ENCODE results near the gene FBXO17. TPM values are rescaled to one million over a fixed set of nuclear protein-coding genes. Genes with fewer than 3 reads are reported as not detected.
"Not testable (repeated sequence)": the region's sequence is repeated elsewhere in the genome, so short reads cannot be mapped to it uniquely, and the experiment has no call there.

FBXO17 gene
- total RNA-seq, 1 donor from 2014 or later: 77.3 TPM

DNA sequence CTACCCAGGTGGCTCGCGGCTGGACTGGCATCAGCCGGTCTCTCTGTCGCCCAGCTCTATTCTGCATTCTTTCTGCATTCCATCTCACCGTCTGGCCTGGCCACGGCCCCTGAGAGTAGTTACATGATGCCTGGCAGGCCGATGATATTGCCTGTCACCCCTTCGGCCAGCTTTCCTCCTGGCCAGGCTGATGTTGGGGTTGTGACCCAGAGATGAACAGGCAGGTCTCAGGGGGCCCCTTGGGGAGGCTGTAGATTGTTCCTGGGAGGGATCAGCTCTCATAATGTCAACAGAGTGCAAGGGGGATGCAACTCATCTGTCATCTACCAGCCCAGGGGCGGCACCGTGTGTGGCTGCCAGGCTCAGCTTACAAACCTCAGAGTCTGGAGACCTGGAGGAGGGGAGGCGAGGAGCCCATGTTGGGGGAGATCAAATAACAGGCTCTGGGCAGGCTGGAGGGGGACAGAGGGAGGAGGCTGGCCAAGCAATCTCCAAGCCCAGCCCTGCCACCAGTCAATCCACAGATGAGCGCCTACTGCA is 13.6 kb upstream of the FBXO17 start:
- Mint-ChIP-seq H3K36me3 (no peaks in the 10 kb centered on the region), H3K9me3 (peaks cover 6% of the 10 kb centered on the region), H3K27me3 (ENCODE audit: low read depth) (no peaks in the 10 kb centered on the region), H3K27ac (peak overlapping the region; percentile 94), H3K4me3 (peak overlapping the region; percentile 3), H3K4me1 (peaks cover 17% of the 10 kb centered on the region)
- peak in 1 of 2 experiments; percentile 46 for DNase-seq (ENCODE audit: low spot score in 2 of 2, unreplicated experiment in 2 of 2)
- TF ChIP-seq, protein P1, sequence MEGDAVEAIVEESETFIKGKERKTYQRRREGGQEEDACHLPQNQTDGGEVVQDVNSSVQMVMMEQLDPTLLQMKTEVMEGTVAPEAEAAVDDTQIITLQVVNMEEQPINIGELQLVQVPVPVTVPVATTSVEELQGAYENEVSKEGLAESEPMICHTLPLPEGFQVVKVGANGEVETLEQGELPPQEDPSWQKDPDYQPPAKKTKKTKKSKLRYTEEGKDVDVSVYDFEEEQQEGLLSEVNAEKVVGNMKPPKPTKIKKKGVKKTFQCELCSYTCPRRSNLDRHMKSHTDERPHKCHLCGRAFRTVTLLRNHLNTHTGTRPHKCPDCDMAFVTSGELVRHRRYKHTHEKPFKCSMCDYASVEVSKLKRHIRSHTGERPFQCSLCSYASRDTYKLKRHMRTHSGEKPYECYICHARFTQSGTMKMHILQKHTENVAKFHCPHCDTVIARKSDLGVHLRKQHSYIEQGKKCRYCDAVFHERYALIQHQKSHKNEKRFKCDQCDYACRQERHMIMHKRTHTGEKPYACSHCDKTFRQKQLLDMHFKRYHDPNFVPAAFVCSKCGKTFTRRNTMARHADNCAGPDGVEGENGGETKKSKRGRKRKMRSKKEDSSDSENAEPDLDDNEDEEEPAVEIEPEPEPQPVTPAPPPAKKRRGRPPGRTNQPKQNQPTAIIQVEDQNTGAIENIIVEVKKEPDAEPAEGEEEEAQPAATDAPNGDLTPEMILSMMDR (IDR thresholded peaks at IDR 0.05; ENCODE audit: unreplicated experiment): no peak

DNA sequence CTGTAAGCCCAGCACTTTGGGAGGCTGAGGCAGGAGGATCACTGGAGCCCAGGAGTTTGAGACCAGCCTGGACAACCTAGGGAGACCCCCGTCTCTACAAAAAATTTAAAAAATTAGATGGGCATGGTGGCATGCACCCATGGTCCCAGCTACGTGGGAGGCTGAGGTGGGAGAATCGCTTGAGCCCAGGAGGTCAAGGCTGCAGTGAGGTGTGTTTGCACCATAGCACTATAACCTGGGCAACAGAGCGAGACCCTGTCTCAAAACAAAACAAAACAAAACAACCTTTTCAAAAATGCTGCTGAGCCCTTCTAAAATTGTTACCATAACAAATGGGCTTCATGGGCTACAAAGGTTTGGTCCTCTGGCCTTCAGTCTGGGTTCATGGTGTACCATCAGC is 13.1 kb upstream of the FBXO17 start:
- H3K27ac Mint-ChIP-seq: peak overlapping the region; percentile 94
- not testable (repeated sequence) for DNase-seq (ENCODE audit: low spot score in 2 of 2, unreplicated experiment in 2 of 2); H3K9me3 Mint-ChIP-seq; H3K36me3 Mint-ChIP-seq; H3K4me3 Mint-ChIP-seq; H3K27me3 Mint-ChIP-seq (ENCODE audit: low read depth)
- peaks cover 17% of the 10 kb centered on the region for H3K4me1 Mint-ChIP-seq

DNA sequence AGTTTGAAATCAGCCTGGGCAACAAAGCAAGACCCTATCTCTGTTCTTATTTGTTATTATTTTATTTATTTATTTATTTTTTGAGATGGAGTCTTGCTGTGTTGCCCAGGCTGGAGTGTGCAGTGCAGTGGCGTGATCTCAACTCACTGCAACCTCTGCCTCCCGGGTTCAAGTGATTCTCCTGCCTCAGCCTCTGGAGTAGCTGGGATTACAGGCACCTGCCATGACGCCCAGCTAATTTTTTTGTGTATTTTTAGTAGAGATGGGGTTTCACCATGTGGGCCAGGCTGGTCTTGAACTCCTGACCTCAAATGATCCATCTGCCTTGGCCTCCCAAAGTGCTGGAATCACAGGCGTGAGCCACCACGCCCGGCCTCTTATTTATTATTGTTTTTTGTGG is 12.2 kb upstream of the FBXO17 start:
- H3K27me3 Mint-ChIP-seq (ENCODE audit: low read depth); H3K36me3 Mint-ChIP-seq; H3K4me3 Mint-ChIP-seq; H3K9me3 Mint-ChIP-seq; DNase-seq (ENCODE audit: low spot score in 2 of 2, unreplicated experiment in 2 of 2); H3K27ac Mint-ChIP-seq: not testable (repeated sequence)
- peaks cover 17% of the 10 kb centered on the region for H3K4me1 Mint-ChIP-seq

DNA sequence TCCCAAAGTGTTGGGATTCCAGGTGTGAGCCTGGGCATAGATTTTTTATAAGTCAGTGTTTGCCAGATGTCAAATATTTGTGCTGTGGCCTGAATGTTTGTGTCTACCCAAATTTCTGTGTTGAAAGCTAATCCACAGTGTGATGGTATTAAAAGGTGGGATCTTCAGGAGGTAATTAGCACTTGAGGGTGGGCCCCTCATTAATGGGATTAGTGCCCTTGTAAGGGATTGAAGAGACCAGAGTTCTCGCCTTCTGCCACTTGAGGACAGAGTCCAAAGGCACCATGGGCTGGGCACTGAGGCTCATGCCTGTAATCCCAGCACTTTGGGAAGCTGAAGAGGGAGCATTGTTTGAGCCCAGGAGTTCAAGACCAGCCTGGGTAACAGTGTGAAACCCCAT is 9.7 kb upstream of the FBXO17 start:
- no peak for DNase-seq (ENCODE audit: low spot score in 2 of 2, unreplicated experiment in 2 of 2)
- peaks cover 5% of the 10 kb centered on the region for H3K9me3 Mint-ChIP-seq
- peaks cover 3% of the 10 kb centered on the region for H3K36me3 Mint-ChIP-seq
- no peak overlapping the region for H3K4me3 Mint-ChIP-seq
- TF ChIP-seq, protein P1 (IDR thresholded peaks at IDR 0.05; ENCODE audit: unreplicated experiment): no peak
- no peak overlapping the region for H3K27ac Mint-ChIP-seq
- no peaks in the 10 kb centered on the region for H3K27me3 Mint-ChIP-seq (ENCODE audit: low read depth)
- peaks cover 12% of the 10 kb centered on the region for H3K4me1 Mint-ChIP-seq

DNA sequence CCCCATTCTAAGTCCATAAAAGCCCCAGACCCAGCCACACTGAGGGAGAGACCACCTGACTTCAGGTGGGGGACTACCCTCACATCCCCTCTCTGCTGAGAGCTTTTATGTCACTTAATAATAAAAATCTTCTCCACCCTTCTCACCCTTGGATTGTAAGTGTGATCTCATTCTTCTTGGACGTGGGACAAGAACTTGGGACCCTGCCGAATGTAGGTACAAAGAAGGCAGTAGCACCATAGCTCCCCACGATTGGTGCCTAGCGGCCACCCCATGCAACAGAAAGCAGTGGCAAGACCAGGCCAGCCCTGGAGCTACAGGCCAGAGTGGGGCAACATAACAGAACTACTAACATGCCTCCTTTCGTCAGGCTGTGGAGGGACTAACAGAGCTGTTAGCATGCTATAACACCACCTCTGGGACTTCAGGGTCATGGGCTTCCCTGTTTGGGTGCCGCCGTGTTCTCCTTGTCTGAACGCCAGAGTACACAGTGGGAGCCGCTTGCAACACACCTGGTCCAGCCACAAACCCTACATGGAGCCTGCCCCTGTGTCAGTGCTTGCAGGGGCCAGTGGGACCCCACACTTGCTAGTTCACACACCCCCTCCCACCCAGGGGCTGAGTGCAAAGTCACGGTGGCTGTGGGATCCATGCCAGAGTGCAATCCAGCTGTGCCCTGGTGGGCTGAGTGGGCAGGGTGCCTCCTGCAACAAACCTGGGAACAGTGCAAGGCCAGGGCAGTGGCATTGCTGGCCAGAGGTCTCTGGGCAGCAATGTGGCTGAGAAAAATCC is 5.2 kb upstream of the FBXO17 start:
- no peak overlapping the region for H3K4me3 Mint-ChIP-seq
- no peaks in the 10 kb centered on the region for H3K27me3 Mint-ChIP-seq (ENCODE audit: low read depth)
- H3K9me3 Mint-ChIP-seq: peaks cover 5% of the 10 kb centered on the region
- no peak overlapping the region for H3K27ac Mint-ChIP-seq
- peaks cover 18% of the 10 kb centered on the region for H3K4me1 Mint-ChIP-seq
- H3K36me3 Mint-ChIP-seq: peaks cover 3% of the 10 kb centered on the region
- no peak for DNase-seq (ENCODE audit: low spot score in 2 of 2, unreplicated experiment in 2 of 2)
- TF ChIP-seq, protein P1 (IDR thresholded peaks at IDR 0.05; ENCODE audit: unreplicated experiment): no peak

DNA sequence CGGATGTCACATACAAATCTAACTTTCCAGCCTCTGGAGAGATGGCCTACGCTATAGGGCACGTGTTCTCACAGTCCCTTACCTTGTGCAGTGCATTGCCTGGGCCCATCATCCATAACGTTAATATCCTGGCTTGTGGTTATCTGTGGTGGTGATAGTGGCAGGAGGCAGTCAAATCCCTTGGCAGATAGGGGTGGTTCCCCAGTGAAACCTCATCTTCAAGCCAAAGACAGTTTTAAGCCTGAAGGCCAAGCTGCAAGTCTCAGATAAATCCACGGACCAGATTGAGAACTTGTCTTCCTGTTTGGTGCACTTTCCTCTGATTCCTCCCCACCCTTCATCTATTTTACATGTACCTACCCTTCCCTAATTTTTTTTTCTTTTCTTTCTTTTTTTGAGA is 4.3 kb upstream of the FBXO17 start:
- Mint-ChIP-seq H3K4me1 (peaks cover 22% of the 10 kb centered on the region), H3K4me3 (no peak overlapping the region), H3K27me3 (ENCODE audit: low read depth) (no peaks in the 10 kb centered on the region), H3K36me3 (peaks cover 3% of the 10 kb centered on the region), H3K9me3 (peaks cover 5% of the 10 kb centered on the region), H3K27ac (no peak overlapping the region)
- DNase-seq (ENCODE audit: low spot score in 2 of 2, unreplicated experiment in 2 of 2): no peak
- TF ChIP-seq, protein P1 (IDR thresholded peaks at IDR 0.05; ENCODE audit: unreplicated experiment): no peak

All from mesothelial cell of epicardium (in vitro differentiated cells).